Epithelial cell of proximal tubule (primary cell): ENCODE measurements around the gene GLRA1. TPM values are rescaled to one million over a fixed set of nuclear protein-coding genes. Genes with fewer than 3 reads are reported as not detected.
A peak's percentile ranks its signal among the peaks of the same experiment; 100 is the strongest.

Experiments used
- DNase-seq: peaks from one replicate; pipeline ENCODE4 v3.0.0-alpha.2; 2011; ENCODE audit warnings: low read depth
- H3K4me3 ChIP-seq: 2 replicates; pipeline ENCODE4 v1.5.1; 2011; ENCODE audit warnings: low read depth, mild to moderate bottlenecking, low read length
- total RNA-seq: library from RNA; depleted of rRNA; stranded (reverse); fragments of >200 nt; gene quantifications from 2 replicates; pipeline ENCODE4 v1.2.3, GENCODE V29; 2015
- TF ChIP-seq, protein P1 (sequence below): conservative IDR thresholded peaks from 2 replicates; pipeline ENCODE4 v1.5.1; 2012; ENCODE audit warnings: low read depth, mild to moderate bottlenecking, low read length

The GLRA1 gene
- total RNA-seq, 1 donor from 2014 or later: not detected

- TF ChIP-seq, protein P1, sequence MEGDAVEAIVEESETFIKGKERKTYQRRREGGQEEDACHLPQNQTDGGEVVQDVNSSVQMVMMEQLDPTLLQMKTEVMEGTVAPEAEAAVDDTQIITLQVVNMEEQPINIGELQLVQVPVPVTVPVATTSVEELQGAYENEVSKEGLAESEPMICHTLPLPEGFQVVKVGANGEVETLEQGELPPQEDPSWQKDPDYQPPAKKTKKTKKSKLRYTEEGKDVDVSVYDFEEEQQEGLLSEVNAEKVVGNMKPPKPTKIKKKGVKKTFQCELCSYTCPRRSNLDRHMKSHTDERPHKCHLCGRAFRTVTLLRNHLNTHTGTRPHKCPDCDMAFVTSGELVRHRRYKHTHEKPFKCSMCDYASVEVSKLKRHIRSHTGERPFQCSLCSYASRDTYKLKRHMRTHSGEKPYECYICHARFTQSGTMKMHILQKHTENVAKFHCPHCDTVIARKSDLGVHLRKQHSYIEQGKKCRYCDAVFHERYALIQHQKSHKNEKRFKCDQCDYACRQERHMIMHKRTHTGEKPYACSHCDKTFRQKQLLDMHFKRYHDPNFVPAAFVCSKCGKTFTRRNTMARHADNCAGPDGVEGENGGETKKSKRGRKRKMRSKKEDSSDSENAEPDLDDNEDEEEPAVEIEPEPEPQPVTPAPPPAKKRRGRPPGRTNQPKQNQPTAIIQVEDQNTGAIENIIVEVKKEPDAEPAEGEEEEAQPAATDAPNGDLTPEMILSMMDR: no peak
- no peak for DNase-seq
- no peak overlapping the region for H3K4me3 ChIP-seq
These were observed 23.4 kb upstream of the GLRA1 start for GRCh38 chr5:151947931-151948608.

- H3K4me3 ChIP-seq: no peak overlapping the region
- no peak for DNase-seq
- TF ChIP-seq, protein P1: no peak
These were observed 13.2 kb upstream of the GLRA1 start for GRCh38 chr5:151937851-151938250.

DNA sequence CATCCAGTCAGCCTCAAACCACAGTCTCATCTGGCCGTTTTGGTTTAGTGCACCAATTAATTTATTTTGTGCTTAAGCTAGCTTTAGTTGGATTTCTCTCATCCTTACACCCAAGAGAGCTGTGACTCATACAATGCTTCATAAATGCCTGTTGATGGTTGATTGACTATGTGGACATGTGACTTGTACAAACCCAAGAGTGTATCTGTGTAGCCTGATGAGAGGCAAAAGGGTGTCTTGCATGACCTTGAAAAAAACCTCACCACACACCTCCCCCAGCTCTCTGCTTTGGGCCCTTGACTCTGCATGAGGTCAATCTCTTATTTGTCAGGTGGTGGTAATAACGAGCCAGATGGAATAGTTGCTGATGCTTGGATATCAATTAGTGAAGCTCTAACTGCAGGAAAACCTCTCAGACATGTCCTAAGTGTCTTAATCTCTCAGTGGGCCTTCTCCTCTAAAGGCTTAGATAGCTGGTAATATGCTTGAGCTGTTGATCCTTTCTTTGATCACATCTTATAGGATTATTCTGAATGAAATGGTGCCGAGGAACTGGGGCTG is 10.6 kb upstream of the GLRA1 start:
- TF ChIP-seq, protein P1: no peak
- no peak overlapping the region for H3K4me3 ChIP-seq
- no peak for DNase-seq

GRCh38 chr5:151931260-151931659 is 6.6 kb upstream of the GLRA1 start:
- TF ChIP-seq, protein P1: no peak
- no peak for DNase-seq
- H3K4me3 ChIP-seq: no peak overlapping the region

DNA sequence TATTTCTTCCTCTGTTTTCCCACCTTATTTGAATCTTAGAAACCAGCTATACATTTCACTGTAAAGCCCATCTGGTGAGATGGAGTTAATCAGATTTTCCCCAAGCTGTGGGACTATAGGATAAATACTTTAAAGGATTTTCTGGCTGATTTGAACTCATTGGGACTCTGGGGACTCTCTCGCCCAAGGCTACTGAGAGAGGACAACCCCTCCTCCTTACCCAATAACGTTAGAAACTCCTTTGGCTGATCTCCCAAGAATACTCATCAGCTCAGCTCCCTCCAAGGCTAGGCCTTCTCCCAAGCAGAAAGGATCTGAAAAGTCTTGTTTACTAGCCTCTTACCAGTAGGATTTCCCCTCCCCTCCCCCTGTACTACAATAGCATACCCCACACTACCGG is 1.5 kb upstream of the GLRA1 start:
- no peak for DNase-seq
- TF ChIP-seq, protein P1: no peak
- H3K4me3 ChIP-seq: no peak overlapping the region

DNA sequence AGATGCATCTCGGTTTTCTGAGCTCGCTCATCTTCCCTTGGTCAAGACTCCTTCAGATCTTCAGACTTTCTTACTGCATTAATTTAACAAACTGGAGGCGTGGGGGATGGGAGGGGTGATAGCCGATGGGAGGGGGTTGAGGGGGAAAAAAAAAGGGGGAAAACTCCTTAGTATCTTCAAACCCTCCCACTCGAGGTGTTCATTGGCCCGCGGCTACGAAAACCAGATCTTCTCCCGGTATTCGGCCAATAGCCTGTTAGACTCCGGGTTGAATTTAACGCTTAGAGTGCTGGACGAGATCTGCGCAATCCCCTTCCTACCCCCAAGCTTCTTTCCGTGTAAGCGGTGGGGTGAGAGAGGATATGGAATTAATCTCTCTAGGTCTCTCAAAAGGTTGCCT is 689 bp upstream of the GLRA1 start:
- TF ChIP-seq, protein P1: no peak
- no peak for DNase-seq
- H3K4me3 ChIP-seq: no peak overlapping the region

GRCh38 chr5:151923866-151924476 is 680 bp downstream of the GLRA1 start:
- TF ChIP-seq, protein P1: peak; percentile 62
- H3K4me3 ChIP-seq: no peak overlapping the region
- no peak for DNase-seq
